Measurements from ENCODE around the gene SPRN.

The SPRN gene

GRCh38 chr10:133458710-133459453, 34.5 kb upstream of the SPRN start:
- no peak for TF ChIP-seq POLR2AphosphoS5 (IDR thresholded peaks at IDR 0.05; ENCODE audit: low read depth, low read length)
- TF ChIP-seq FOXP2 (optimal IDR thresholded peaks at IDR 0.05; ENCODE audit: borderline replicate concordance, extremely low read depth, extremely low read length, insufficient read depth): no peak
- TF ChIP-seq REST (IDR thresholded peaks at IDR 0.05; ENCODE audit: insufficient read depth in 1 of 2, low read depth in 2 of 2, low read length in 2 of 2): no peak
- no peak for TF ChIP-seq SIN3A (IDR thresholded peaks at IDR 0.05; ENCODE audit: borderline replicate concordance, insufficient read depth, low read length)
- TF ChIP-seq TAF1 (IDR thresholded peaks at IDR 0.05; ENCODE audit: borderline replicate concordance, insufficient read depth, low read length): no peak

- TF ChIP-seq POLR2AphosphoS5 (IDR thresholded peaks at IDR 0.05; ENCODE audit: low read depth, low read length) (no peak), REST (IDR thresholded peaks at IDR 0.05; ENCODE audit: insufficient read depth in 1 of 2, low read depth in 2 of 2, low read length in 2 of 2) (no peak), TAF1 (IDR thresholded peaks at IDR 0.05; ENCODE audit: borderline replicate concordance, insufficient read depth, low read length) (no peak), FOXP2 (optimal IDR thresholded peaks at IDR 0.05; ENCODE audit: borderline replicate concordance, extremely low read depth, extremely low read length, insufficient read depth) (no peak), SIN3A (IDR thresholded peaks at IDR 0.05; ENCODE audit: borderline replicate concordance, insufficient read depth, low read length) (no peak)
Measured at GRCh38 chr10:133458021-133458709, 33.7 kb upstream of the SPRN start.

- no peak for TF ChIP-seq POLR2AphosphoS5 (IDR thresholded peaks at IDR 0.05; ENCODE audit: low read depth, low read length)
- no peak for TF ChIP-seq SIN3A (IDR thresholded peaks at IDR 0.05; ENCODE audit: borderline replicate concordance, insufficient read depth, low read length)
- TF ChIP-seq FOXP2 (optimal IDR thresholded peaks at IDR 0.05; ENCODE audit: borderline replicate concordance, extremely low read depth, extremely low read length, insufficient read depth): no peak
- no peak for TF ChIP-seq REST (IDR thresholded peaks at IDR 0.05; ENCODE audit: insufficient read depth in 1 of 2, low read depth in 2 of 2, low read length in 2 of 2)
- TF ChIP-seq TAF1 (IDR thresholded peaks at IDR 0.05; ENCODE audit: borderline replicate concordance, insufficient read depth, low read length): no peak
Measured at GRCh38 chr10:133457100-133457841, 32.8 kb upstream of the SPRN start.

GRCh38 chr10:133456041-133456951, 31.9 kb upstream of the SPRN start:
- TF ChIP-seq SIN3A (IDR thresholded peaks at IDR 0.05; ENCODE audit: borderline replicate concordance, insufficient read depth, low read length) (no peak), REST (IDR thresholded peaks at IDR 0.05; ENCODE audit: insufficient read depth in 1 of 2, low read depth in 2 of 2, low read length in 2 of 2) (no peak), FOXP2 (optimal IDR thresholded peaks at IDR 0.05; ENCODE audit: borderline replicate concordance, extremely low read depth, extremely low read length, insufficient read depth) (no peak), POLR2AphosphoS5 (IDR thresholded peaks at IDR 0.05; ENCODE audit: low read depth, low read length) (no peak), TAF1 (IDR thresholded peaks at IDR 0.05; ENCODE audit: borderline replicate concordance, insufficient read depth, low read length) (no peak)
